GM23338 (cell line): ENCODE results near the gene TIPRL. TPM values are rescaled to one million over a fixed set of nuclear protein-coding genes. Genes with fewer than 3 reads are reported as not detected.

Source experiments
- ATAC-seq: fragments of 200-7000 bp; cut with Tn5 transposase; 3 replicates; pipeline ENCODE4 v1.9.1; 2020
- DNase-seq: peaks from one replicate; pipeline ENCODE4 v3.0.0-alpha.2; 2015; ENCODE audit warnings: low spot score
- H2AFZ ChIP-seq: fragments of 200-600 bp; sonication (generic); 2 replicates; pipeline ENCODE4 v1.8.0; 2016; ENCODE audit warnings: antibody characterized with exemption, mild to moderate bottlenecking, moderate library complexity
- H3F3A ChIP-seq: fragments of 200-600 bp; sonication (generic); replicated peaks from 2 replicates; pipeline ENCODE4 v1.8.0; 2017; ENCODE audit warnings: antibody characterized with exemption, mixed run types, low read depth
- H3K27ac ChIP-seq: fragments of 200-600 bp; sonication (generic); 2 replicates; pipeline ENCODE4 v1.6.1; 2016; ENCODE audit warnings: low read depth
- H3K27me3 ChIP-seq: fragments of 200-600 bp; sonication (generic); 2 replicates; pipeline ENCODE4 v1.8.0; 2016; ENCODE audit warnings: mild to moderate bottlenecking, mixed run types, moderate library complexity; ENCODE audit not compliant: insufficient read depth
- H3K36me3 ChIP-seq: fragments of 200-600 bp; sonication (generic); 2 replicates; pipeline ENCODE4 v1.8.0; 2016; ENCODE audit warnings: mild to moderate bottlenecking; ENCODE audit not compliant: insufficient read depth
- H3K4me1 ChIP-seq: fragments of 200-600 bp; sonication (generic); 2 replicates; pipeline ENCODE4 v1.8.0; 2016; ENCODE audit warnings: mild to moderate bottlenecking, moderate library complexity; ENCODE audit not compliant: insufficient read depth
- H3K4me2 ChIP-seq: fragments of 200-600 bp; sonication (generic); 2 replicates; pipeline ENCODE4 v1.7.1; 2017; ENCODE audit warnings: mixed run types
- H3K4me3 ChIP-seq: fragments of 200-600 bp; sonication (generic); 2 replicates; pipeline ENCODE4 v1.6.1; 2016; ENCODE audit warnings: mixed run types
- H3K79me2 ChIP-seq: fragments of 200-600 bp; sonication (generic); replicated peaks from 2 replicates; pipeline ENCODE4 v1.8.0; 2017; ENCODE audit warnings: mild to moderate bottlenecking; ENCODE audit not compliant: insufficient read depth
- H3K9me2 ChIP-seq: fragments of 200-600 bp; sonication (generic); 2 replicates; pipeline ENCODE4 v1.8.0; 2017; ENCODE audit not compliant: insufficient read depth
- H4K20me1 ChIP-seq: fragments of 200-600 bp; sonication (generic); replicated peaks from 2 replicates; pipeline ENCODE4 v1.8.0; 2017; ENCODE audit warnings: mild to moderate bottlenecking; ENCODE audit not compliant: insufficient read depth
- H3K27ac Mint-ChIP-seq: 2 replicates; pipeline ENCODE4 v1.8.0; 2020; ENCODE audit warnings: inconsistent platforms, mild to moderate bottlenecking, moderate library complexity, mixed read lengths
- H3K27me3 Mint-ChIP-seq: 3 replicates; pipeline ENCODE4 v1.8.0; 2022; ENCODE audit warnings: low read depth, mild to moderate bottlenecking, moderate library complexity, mixed read lengths, inconsistent platforms; ENCODE audit not compliant: insufficient read depth, poor library complexity
- H3K36me3 Mint-ChIP-seq: 3 replicates; pipeline ENCODE4 v1.8.0; 2021; ENCODE audit warnings: low read depth, mild to moderate bottlenecking, inconsistent platforms, moderate library complexity, mixed read lengths
- H3K4me1 Mint-ChIP-seq: 3 replicates; pipeline ENCODE4 v1.8.0; 2020; ENCODE audit warnings: mild to moderate bottlenecking, inconsistent platforms, mixed read lengths
- H3K4me3 Mint-ChIP-seq: 3 replicates; pipeline ENCODE4 v1.8.0; 2021; ENCODE audit warnings: moderate library complexity, mild to moderate bottlenecking, inconsistent platforms, mixed read lengths
- H3K9me3 Mint-ChIP-seq: 3 replicates; pipeline ENCODE4 v1.8.0; 2020; ENCODE audit warnings: moderate library complexity, mild to moderate bottlenecking, inconsistent platforms, mixed read lengths
- CREB1 ChIP-seq: fragments of 250-450 bp; sonication (Bioruptor Pico); IDR thresholded peaks from 2 replicates; pipeline ENCODE4 v1.5.0; 2020; ENCODE audit warnings: low read depth, mild to moderate bottlenecking, moderate library complexity
- EZH2phosphoT487 ChIP-seq: fragments of 200-600 bp; sonication (generic); IDR thresholded peaks from one replicate; pipeline ENCODE4 v1.8.1; 2018; ENCODE audit warnings: antibody characterized with exemption; ENCODE audit not compliant: unreplicated experiment
- JUNB ChIP-seq: IDR thresholded peaks from one replicate; pipeline ENCODE4 v1.6.1; 2016; ENCODE audit warnings: antibody characterized with exemption; ENCODE audit not compliant: unreplicated experiment
- NANOG ChIP-seq: IDR thresholded peaks from 2 replicates; pipeline ENCODE4 v1.6.1; 2016; ENCODE audit warnings: antibody characterized with exemption, borderline replicate concordance
- POLR2AphosphoS5 ChIP-seq: IDR thresholded peaks from 2 replicates; pipeline ENCODE4 v1.6.1; 2016; ENCODE audit warnings: antibody characterized with exemption, low read depth
- STAT1 ChIP-seq: IDR thresholded peaks from one replicate; pipeline ENCODE4 v1.6.1; 2016; ENCODE audit warnings: antibody characterized with exemption; ENCODE audit not compliant: unreplicated experiment
- ZNF114 ChIP-seq: fragments of 250-450 bp; sonication (Bioruptor Pico); IDR thresholded peaks from 2 replicates; pipeline ENCODE4 v1.5.0; 2020; ENCODE audit warnings: mild to moderate bottlenecking, moderate library complexity
- ZNF331 ChIP-seq: fragments of 250-450 bp; sonication (Bioruptor Pico); IDR thresholded peaks from 2 replicates; pipeline ENCODE4 v1.5.0; 2020; ENCODE audit warnings: low read depth, mild to moderate bottlenecking, moderate library complexity
- polyA plus RNA-seq: library from polyadenylated mRNA; unstranded; fragments of >200 nt; fragmentation: Nextera tagmentation; extraction: Ambion mirVana; gene quantifications from 2 replicates; pipeline ENCODE4 v1.2.1, GENCODE V29; 2016
- total RNA-seq: library from RNA; depleted of rRNA; stranded (reverse); fragments of >200 nt; shearing (Covaris generic); gene quantifications from 2 replicates; pipeline ENCODE4 v1.2.3, GENCODE V29; 2014
- TF ChIP-seq, protein P1 (sequence below): IDR thresholded peaks from one replicate; pipeline ENCODE4 v1.6.1; 2018; ENCODE audit warnings: antibody characterized with exemption; ENCODE audit not compliant: unreplicated experiment
- TF ChIP-seq, protein P2 (sequence below), 2 experiments: fragments of 200-600 bp in 1 of 2; sonication (generic) in 1 of 2; conservative IDR thresholded peaks; 2 replicates each; pipeline versions ENCODE4 v1.5.1 to v1.6.1; 2016 to 2017; ENCODE audit warnings: antibody characterized with exemption in 2 of 2, low read depth in 2 of 2, mild to moderate bottlenecking in 2 of 2, moderate library complexity in 1 of 2
- TF ChIP-seq, protein P3 (sequence below): IDR thresholded peaks from 2 replicates; pipeline ENCODE4 v1.6.1; 2016; ENCODE audit warnings: antibody characterized with exemption

Gene TIPRL
- total and polyA plus RNA-seq, 2 experiments from 2014 or later = 15.9 to 32.0 TPM

GRCh38 chr1:168223261-168223660 is 44.5 kb downstream of the TIPRL start:
- H3K27me3 ChIP-seq = no peaks in the 10 kb centered on the region
- Mint-ChIP-seq H3K36me3 (peaks cover 8% of the 10 kb centered on the region), H3K4me1 (peaks cover 25% of the 10 kb centered on the region; the same call in 2 of the 3 replicates), H3K27ac (no peak overlapping the region), H3K4me3 (no peak overlapping the region), H3K9me3 (peaks cover 10% of the 10 kb centered on the region; the same call in 2 of the 3 replicates), H3K27me3 (peaks cover 11% of the 10 kb centered on the region)
- H3K4me3 ChIP-seq = no peak overlapping the region
- no peak overlapping the region for H3K27ac ChIP-seq
- H3K36me3 ChIP-seq = no peaks in the 10 kb centered on the region; the same call in 1 of the 2 replicates
- peaks cover 5% of the 10 kb centered on the region; the same call in 1 of the 2 replicates for H3K9me2 ChIP-seq
- no peak overlapping the region for H3K4me2 ChIP-seq
- H3K79me2 ChIP-seq = peaks cover 17% of the 10 kb centered on the region
- peaks cover 29% of the 10 kb centered on the region for H3K4me1 ChIP-seq
- H2AFZ ChIP-seq = no peak overlapping the region
- no peak for DNase-seq
- TF ChIP-seq, protein P1, sequence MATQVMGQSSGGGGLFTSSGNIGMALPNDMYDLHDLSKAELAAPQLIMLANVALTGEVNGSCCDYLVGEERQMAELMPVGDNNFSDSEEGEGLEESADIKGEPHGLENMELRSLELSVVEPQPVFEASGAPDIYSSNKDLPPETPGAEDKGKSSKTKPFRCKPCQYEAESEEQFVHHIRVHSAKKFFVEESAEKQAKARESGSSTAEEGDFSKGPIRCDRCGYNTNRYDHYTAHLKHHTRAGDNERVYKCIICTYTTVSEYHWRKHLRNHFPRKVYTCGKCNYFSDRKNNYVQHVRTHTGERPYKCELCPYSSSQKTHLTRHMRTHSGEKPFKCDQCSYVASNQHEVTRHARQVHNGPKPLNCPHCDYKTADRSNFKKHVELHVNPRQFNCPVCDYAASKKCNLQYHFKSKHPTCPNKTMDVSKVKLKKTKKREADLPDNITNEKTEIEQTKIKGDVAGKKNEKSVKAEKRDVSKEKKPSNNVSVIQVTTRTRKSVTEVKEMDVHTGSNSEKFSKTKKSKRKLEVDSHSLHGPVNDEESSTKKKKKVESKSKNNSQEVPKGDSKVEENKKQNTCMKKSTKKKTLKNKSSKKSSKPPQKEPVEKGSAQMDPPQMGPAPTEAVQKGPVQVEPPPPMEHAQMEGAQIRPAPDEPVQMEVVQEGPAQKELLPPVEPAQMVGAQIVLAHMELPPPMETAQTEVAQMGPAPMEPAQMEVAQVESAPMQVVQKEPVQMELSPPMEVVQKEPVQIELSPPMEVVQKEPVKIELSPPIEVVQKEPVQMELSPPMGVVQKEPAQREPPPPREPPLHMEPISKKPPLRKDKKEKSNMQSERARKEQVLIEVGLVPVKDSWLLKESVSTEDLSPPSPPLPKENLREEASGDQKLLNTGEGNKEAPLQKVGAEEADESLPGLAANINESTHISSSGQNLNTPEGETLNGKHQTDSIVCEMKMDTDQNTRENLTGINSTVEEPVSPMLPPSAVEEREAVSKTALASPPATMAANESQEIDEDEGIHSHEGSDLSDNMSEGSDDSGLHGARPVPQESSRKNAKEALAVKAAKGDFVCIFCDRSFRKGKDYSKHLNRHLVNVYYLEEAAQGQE = no peak
- TF ChIP-seq ZNF114 = no peak
- no peak for TF ChIP-seq STAT1
- no peak for TF ChIP-seq ZNF331 (CRISPR knock-in tag)
- no peak for TF ChIP-seq EZH2phosphoT487
- TF ChIP-seq POLR2AphosphoS5 = no peak
- no peak for TF ChIP-seq CREB1 (CRISPR knock-in tag)
- ATAC-seq = no peak
- H4K20me1 ChIP-seq = peaks cover 4% of the 10 kb centered on the region; the same call in 1 of the 2 replicates
- no peaks in the 10 kb centered on the region for H3F3A ChIP-seq

GRCh38 chr1:168223681-168224540 is 45.1 kb downstream of the TIPRL start:
- H3K27ac ChIP-seq = no peak overlapping the region
- no peaks in the 10 kb centered on the region; the same call in 1 of the 2 replicates for H3K36me3 ChIP-seq
- Mint-ChIP-seq H3K4me1 (peaks cover 22% of the 10 kb centered on the region; the same call in 2 of the 3 replicates), H3K36me3 (peaks cover 8% of the 10 kb centered on the region), H3K27ac (no peak overlapping the region), H3K27me3 (peaks cover 11% of the 10 kb centered on the region), H3K9me3 (peaks cover 10% of the 10 kb centered on the region; the same call in 2 of the 3 replicates), H3K4me3 (no peak overlapping the region)
- no peak overlapping the region for H3K4me3 ChIP-seq
- DNase-seq = no peak
- peaks cover 5% of the 10 kb centered on the region; the same call in 1 of the 2 replicates for H3K9me2 ChIP-seq
- H4K20me1 ChIP-seq = peaks cover 4% of the 10 kb centered on the region
- H3K27me3 ChIP-seq = no peaks in the 10 kb centered on the region
- no peak for ATAC-seq
- peaks cover 22% of the 10 kb centered on the region for H3K4me1 ChIP-seq
- H3K79me2 ChIP-seq = peaks cover 24% of the 10 kb centered on the region
- 0 out of 2 replicates have a peak overlapping the region, but pooled peaks have one; percentile 91 for H3K4me2 ChIP-seq
- no peak overlapping the region for H2AFZ ChIP-seq
- H3F3A ChIP-seq = no peaks in the 10 kb centered on the region
- TF ChIP-seq ZNF331 (CRISPR knock-in tag) (no peak), ZNF114 (no peak), POLR2AphosphoS5 (no peak), EZH2phosphoT487 (no peak), JUNB (no peak), NANOG (no peak), STAT1 (no peak)
- TF ChIP-seq, protein P2, sequence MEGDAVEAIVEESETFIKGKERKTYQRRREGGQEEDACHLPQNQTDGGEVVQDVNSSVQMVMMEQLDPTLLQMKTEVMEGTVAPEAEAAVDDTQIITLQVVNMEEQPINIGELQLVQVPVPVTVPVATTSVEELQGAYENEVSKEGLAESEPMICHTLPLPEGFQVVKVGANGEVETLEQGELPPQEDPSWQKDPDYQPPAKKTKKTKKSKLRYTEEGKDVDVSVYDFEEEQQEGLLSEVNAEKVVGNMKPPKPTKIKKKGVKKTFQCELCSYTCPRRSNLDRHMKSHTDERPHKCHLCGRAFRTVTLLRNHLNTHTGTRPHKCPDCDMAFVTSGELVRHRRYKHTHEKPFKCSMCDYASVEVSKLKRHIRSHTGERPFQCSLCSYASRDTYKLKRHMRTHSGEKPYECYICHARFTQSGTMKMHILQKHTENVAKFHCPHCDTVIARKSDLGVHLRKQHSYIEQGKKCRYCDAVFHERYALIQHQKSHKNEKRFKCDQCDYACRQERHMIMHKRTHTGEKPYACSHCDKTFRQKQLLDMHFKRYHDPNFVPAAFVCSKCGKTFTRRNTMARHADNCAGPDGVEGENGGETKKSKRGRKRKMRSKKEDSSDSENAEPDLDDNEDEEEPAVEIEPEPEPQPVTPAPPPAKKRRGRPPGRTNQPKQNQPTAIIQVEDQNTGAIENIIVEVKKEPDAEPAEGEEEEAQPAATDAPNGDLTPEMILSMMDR (conservative IDR thresholded peaks at IDR 0.05; ENCODE audit: low read depth in 2 of 2) = no peak
- TF ChIP-seq, protein P3, sequence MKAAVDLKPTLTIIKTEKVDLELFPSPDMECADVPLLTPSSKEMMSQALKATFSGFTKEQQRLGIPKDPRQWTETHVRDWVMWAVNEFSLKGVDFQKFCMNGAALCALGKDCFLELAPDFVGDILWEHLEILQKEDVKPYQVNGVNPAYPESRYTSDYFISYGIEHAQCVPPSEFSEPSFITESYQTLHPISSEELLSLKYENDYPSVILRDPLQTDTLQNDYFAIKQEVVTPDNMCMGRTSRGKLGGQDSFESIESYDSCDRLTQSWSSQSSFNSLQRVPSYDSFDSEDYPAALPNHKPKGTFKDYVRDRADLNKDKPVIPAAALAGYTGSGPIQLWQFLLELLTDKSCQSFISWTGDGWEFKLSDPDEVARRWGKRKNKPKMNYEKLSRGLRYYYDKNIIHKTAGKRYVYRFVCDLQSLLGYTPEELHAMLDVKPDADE = no peak
- TF ChIP-seq, protein P1 = no peak
